A673 (cell line): ENCODE data around the gene COL4A2. TPM values are rescaled to one million over a fixed set of nuclear protein-coding genes. Genes with fewer than 3 reads are reported as not detected.

Experiments
- BruUV-seq: library from RNA; stranded (reverse); fragments of 400-500 nt; replicated peaks from 2 replicates; lab custom pipeline; 2021; lab: Mats Ljungman, UMichigan
- CTCF ChIA-PET: fragments of 300-600 bp; sonication (Branson Sonifier 250); formaldehyde crosslinking; loops from one replicate; lab custom pipeline; 2022; ENCODE audit warnings: antibody characterized with exemption; lab: Charles Lee
- POLR2A ChIA-PET: fragments of 300-600 bp; sonication (Branson Sonifier 250); formaldehyde crosslinking; loops from one replicate; lab custom pipeline; 2022; ENCODE audit warnings: antibody characterized with exemption; ENCODE audit not compliant: low non-redundant PET; lab: Charles Lee
- DNase-seq: peaks from one replicate; pipeline ENCODE4 v3.0.0-alpha.2; 2015; ENCODE audit warnings: low spot score
- H3K27ac ChIP-seq: fragments of 200-600 bp; sonication (generic); 2 replicates; pipeline ENCODE4 v1.5.1; 2016; ENCODE audit warnings: mixed run types, low read depth, mild to moderate bottlenecking, mixed read lengths, antibody characterized with exemption, low read length; ENCODE audit not compliant: poor library complexity, severe bottlenecking
- H3K27me3 ChIP-seq: fragments of 200-600 bp; sonication (generic); replicated peaks from 2 replicates; pipeline ENCODE4 v1.6.1; 2017; ENCODE audit warnings: mixed run types, low read depth, mild to moderate bottlenecking, mixed read lengths, antibody characterized with exemption, low read length; ENCODE audit not compliant: insufficient read depth, poor library complexity
- H3K36me3 ChIP-seq: fragments of 200-600 bp; sonication (generic); 2 replicates; pipeline ENCODE4 v1.6.1; 2016; ENCODE audit warnings: mixed run types, mild to moderate bottlenecking, mixed read lengths, antibody characterized with exemption, low read length; ENCODE audit not compliant: insufficient read depth, poor library complexity, severe bottlenecking
- H3K4me1 ChIP-seq: fragments of 200-600 bp; sonication (generic); 2 replicates; pipeline ENCODE4 v1.6.1; 2017; ENCODE audit warnings: mixed run types, mild to moderate bottlenecking, mixed read lengths, antibody characterized with exemption, low read length; ENCODE audit not compliant: insufficient read depth, poor library complexity, severe bottlenecking
- H3K4me3 ChIP-seq: fragments of 200-600 bp; sonication (generic); 2 replicates; pipeline ENCODE4 v1.5.1; 2016; ENCODE audit warnings: low read depth, mixed run types, mild to moderate bottlenecking, mixed read lengths, low read length; ENCODE audit not compliant: poor library complexity, severe bottlenecking
- H3K9me3 ChIP-seq: fragments of 200-600 bp; sonication (generic); 2 replicates; pipeline ENCODE4 v1.6.1; 2016; ENCODE audit warnings: mixed run types, low read depth, mild to moderate bottlenecking, mixed read lengths, antibody characterized with exemption, low read length; ENCODE audit not compliant: poor library complexity, severe bottlenecking
- EZH2 ChIP-seq: fragments of 200-600 bp; sonication (generic); IDR thresholded peaks from 2 replicates; pipeline ENCODE4 v1.6.1; 2017; ENCODE audit warnings: borderline replicate concordance, low read depth, mild to moderate bottlenecking, mixed read lengths, antibody characterized with exemption, low read length; ENCODE audit not compliant: poor library complexity, severe bottlenecking
- intact Hi-C: fragments of 100-400 bp; cut with micrococcal nuclease; formaldehyde crosslinking; loops from one replicate; pipeline ENCODE4 v1.10.0; 2022; ENCODE audit not compliant: unreplicated experiment
- total RNA-seq: library from RNA; stranded (reverse); gene quantifications from 2 replicates; pipeline ENCODE4 v1.2.3, GENCODE V29; 2021
- TF ChIP-seq, protein P1 (sequence below): fragments of 300-800, 200-600 bp; sonication (generic); conservative IDR thresholded peaks from 2 replicates; pipeline ENCODE4 v1.5.1; 2017; ENCODE audit warnings: low read depth, mild to moderate bottlenecking, antibody characterized with exemption, low read length, moderate library complexity, mixed read lengths

Gene COL4A2
- total RNA-seq, 1 experiment from 2014 or later: 184 TPM

DNA sequence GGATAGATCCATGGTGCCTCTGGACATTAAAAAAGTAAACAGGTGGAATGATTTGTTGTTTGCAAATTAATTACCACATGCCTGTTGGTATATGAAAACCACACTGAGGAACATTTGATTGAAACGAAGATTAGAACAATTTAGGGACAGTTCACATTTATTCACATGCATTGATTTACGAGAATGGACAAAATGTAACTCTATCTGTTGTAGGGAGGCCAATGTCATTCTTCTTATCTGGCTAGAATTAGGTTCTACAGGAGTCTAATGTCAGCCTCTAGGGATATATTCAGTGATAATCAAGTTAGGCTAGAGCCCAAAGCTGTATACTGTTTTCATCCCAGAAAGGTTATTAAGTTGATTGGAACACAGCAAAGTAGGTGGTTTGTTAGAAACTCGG is 125.4 kb downstream of the COL4A2 start:
- Histone ChIP-seq H3K9me3 (no peaks in the 10 kb centered on the region), H3K4me1 (no peaks in the 10 kb centered on the region), H3K4me3 (no peak overlapping the region), H3K27ac (no peak overlapping the region), H3K36me3 (peaks cover 34% of the 10 kb centered on the region), H3K27me3 (no peaks in the 10 kb centered on the region)
- no peak for DNase-seq
- POLR2A ChIA-PET: no interaction called here
- intact Hi-C loops: no loop called here
- CTCF ChIA-PET: no interaction called here
- no TSS peak for BruUV-seq
- TF ChIP-seq, protein P1, sequence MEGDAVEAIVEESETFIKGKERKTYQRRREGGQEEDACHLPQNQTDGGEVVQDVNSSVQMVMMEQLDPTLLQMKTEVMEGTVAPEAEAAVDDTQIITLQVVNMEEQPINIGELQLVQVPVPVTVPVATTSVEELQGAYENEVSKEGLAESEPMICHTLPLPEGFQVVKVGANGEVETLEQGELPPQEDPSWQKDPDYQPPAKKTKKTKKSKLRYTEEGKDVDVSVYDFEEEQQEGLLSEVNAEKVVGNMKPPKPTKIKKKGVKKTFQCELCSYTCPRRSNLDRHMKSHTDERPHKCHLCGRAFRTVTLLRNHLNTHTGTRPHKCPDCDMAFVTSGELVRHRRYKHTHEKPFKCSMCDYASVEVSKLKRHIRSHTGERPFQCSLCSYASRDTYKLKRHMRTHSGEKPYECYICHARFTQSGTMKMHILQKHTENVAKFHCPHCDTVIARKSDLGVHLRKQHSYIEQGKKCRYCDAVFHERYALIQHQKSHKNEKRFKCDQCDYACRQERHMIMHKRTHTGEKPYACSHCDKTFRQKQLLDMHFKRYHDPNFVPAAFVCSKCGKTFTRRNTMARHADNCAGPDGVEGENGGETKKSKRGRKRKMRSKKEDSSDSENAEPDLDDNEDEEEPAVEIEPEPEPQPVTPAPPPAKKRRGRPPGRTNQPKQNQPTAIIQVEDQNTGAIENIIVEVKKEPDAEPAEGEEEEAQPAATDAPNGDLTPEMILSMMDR: no peak
- no peak for TF ChIP-seq EZH2

DNA sequence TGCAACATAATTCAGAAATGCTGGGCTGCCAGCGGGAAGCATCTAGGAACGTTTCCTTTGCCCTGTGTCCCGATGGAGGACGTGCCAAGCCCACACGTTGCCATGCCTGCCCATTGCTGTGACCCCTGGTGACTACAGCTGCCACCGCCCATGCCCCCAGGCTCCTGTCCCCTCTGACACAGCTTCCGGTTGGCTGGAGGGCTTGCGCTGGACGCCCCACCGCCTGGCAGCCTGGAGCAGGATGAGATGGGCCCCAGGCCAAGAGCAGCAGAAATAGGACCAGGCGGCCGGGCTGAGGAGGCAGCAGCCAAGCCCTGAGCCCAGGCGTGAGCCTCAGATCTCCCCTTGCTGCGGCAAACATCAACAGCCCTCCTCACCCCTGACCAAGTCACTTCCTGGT is 125.9 kb downstream of the COL4A2 start:
- no peak overlapping the region for H3K27ac ChIP-seq
- ChIA-PET CTCF (no interaction called here), POLR2A (no interaction called here)
- BruUV-seq: no TSS peak
- no peak for DNase-seq
- no peaks in the 10 kb centered on the region for H3K27me3 ChIP-seq
- no peaks in the 10 kb centered on the region for H3K9me3 ChIP-seq
- H3K4me3 ChIP-seq: no peak overlapping the region
- H3K36me3 ChIP-seq: peaks cover 32% of the 10 kb centered on the region
- TF ChIP-seq, protein P1: no peak
- no peak for TF ChIP-seq EZH2
- intact Hi-C loops: no loop called here
- H3K4me1 ChIP-seq: no peaks in the 10 kb centered on the region

DNA sequence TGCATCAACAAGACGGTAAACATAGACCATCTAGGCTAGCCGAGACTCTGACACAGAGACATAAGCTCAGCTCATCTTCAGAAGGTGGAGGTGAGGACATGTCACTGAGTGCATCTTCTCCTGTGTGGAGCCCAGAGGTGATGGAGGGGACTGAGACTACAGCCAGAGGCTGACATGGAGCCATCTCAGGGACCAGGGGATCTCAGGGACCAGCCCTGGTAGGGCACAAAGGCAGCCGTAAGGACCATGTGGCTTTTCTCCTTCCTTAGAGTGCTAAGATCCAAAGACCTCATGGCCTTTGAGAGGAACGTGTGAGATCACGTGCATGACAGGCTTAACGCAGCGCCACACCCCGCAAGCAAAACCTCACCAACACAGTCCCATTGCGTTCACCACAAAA is 127.5 kb downstream of the COL4A2 start:
- no TSS peak for BruUV-seq
- Histone ChIP-seq H3K27ac (no peak overlapping the region), H3K9me3 (no peaks in the 10 kb centered on the region), H3K4me1 (no peaks in the 10 kb centered on the region), H3K36me3 (peaks cover 29% of the 10 kb centered on the region), H3K27me3 (no peaks in the 10 kb centered on the region), H3K4me3 (no peak overlapping the region)
- no peak for DNase-seq
- TF ChIP-seq, protein P1: no peak
- ChIA-PET POLR2A (no interaction called here), CTCF (no interaction called here)
- intact Hi-C loops: no loop called here
